Right cardiac atrium (tissue), 5 donors: Measurements from ENCODE around the gene ISM1. TPM values are rescaled to one million over a fixed set of nuclear protein-coding genes. Genes with fewer than 3 reads are reported as not detected.

ENCODE experiments used
- ATAC-seq, 2 donors: fragments of 200-7000 bp; cut with Tn5 transposase; one replicate each; pipeline versions ENCODE4 v1.8.0 to v1.9.1; 2020; ENCODE audit warnings: moderate library complexity in 2 of 2, mild to moderate bottlenecking in 1 of 2
- DNase-seq, 3 donors: peaks; one replicate each; pipeline ENCODE4 v3.0.0-alpha.2; 2020
- H3K27ac ChIP-seq: one replicate; pipeline ENCODE4 v1.5.1; 2013; ENCODE audit warnings: mild to moderate bottlenecking, low read length, control low read depth, moderate library complexity
- H3K27me3 ChIP-seq: one replicate; pipeline ENCODE4 v1.6.1; 2013; ENCODE audit not compliant: control insufficient read depth, insufficient read depth
- H3K4me1 ChIP-seq: one replicate; pipeline ENCODE4 v1.6.1; 2013; ENCODE audit warnings: low read length; ENCODE audit not compliant: control insufficient read depth, insufficient read depth
- H3K4me3 ChIP-seq: one replicate; pipeline ENCODE4 v1.5.1; 2013; ENCODE audit warnings: low read length, control low read depth
- H3K9me3 ChIP-seq: one replicate; pipeline ENCODE4 v1.6.1; 2013; ENCODE audit warnings: low read length; ENCODE audit not compliant: control insufficient read depth
- WGBS: extraction: QIAGEN DNeasy Blood & Tissue Kit; methylation state at CpG from one replicate; pipeline ENCODE4 v1.1.7; 2013; 5-methylcytosine and 5-hydroxymethylcytosine counted together
- intact Hi-C, 4 donors: fragments of 100-400 bp; cut with DNase I; formaldehyde crosslinking; loops; one replicate each; pipeline versions ENCODE4 v1.11.0 to v1.14.0; 2022 to 2023
- long read RNA-seq, 4 donors: library from polyadenylated mRNA; unstranded; transcript quantifications; one replicate each; pipeline ENCODE4 v2.0.0, GENCODE V29; 2020 to 2021
- polyA plus RNA-seq: library from polyadenylated mRNA; stranded (reverse); fragments of 200-250 nt; gene quantifications from one replicate; pipeline ENCODE4 v1.2.3, GENCODE V29; 2013
- total RNA-seq, 4 donors: library from RNA; stranded (reverse); fragmentation: NEBNext Ultra II Directional; extraction: Animal tissue kit (Norgen Biotek cat#: 25700); gene quantifications; one replicate each; pipeline ENCODE4 v1.2.1, GENCODE V29; 2021
- donor health status: healthy with polysubstance abuse.
- donor health status: DM: no; HTN: yes; CAD: no.
- donor health status: DM: no; HTN: no; CAD: no.
- donor health status: DM: no; HTN: yes; CAD: no; lungs with severe emphysema.
- donor health status: DM: yes; HTN: yes; CAD: no.

Gene ISM1
- 1 to 10 TPM in 2 of 4 donors, under 1 TPM in 2; 0.23 to 3.4 (median 1.1) TPM for total RNA-seq
- polyA plus RNA-seq = 1.0 TPM
- long read RNA-seq, donor 1, partial matches to known transcripts = 1 of 1 reads
- long read RNA-seq, donor 1, other reads (novel, unspliced or antisense) = 0 of 1 reads
- long read RNA-seq, donor 2 = 0 reads
- long read RNA-seq, donor 3, partial matches to known transcripts = 0 of 4 reads
- long read RNA-seq, donor 3, other reads (novel, unspliced or antisense) = 1 of 4 reads
- long read RNA-seq, donor 4 = 0 reads

DNA sequence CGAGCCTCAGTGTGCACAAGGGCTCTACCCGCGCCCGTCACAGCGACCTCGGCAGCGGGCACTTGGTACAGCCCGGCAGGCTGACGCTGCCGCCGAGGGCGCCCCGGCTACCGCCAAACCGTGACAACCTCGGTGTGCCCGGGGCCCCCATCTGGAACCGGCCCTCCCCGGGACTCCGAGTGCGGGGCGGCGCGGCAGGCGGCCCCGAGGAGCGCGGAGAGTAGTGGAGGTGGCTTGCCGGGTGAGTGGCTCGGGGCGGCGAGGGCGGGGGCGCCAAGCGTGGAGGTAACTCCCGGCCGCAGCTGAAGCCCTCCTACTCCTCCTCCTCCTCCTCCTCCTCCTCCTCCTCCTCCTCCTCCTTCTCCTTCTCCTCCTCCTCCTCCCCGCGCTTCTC is at the start of gene ISM1:
Gene ISM1 (plus strand): TSS at position 371 of the 394 bp plus-strand sequence. CDS start 503 bp downstream, outside the sequence.
- intact Hi-C loops = no loop called here
- peak; percentile 41 to 50 for ATAC-seq
- H3K4me1 ChIP-seq = no peaks in the 10 kb centered on the region
- H3K9me3 ChIP-seq = no peaks in the 10 kb centered on the region
- peak within 1 kb of the TSS; percentile 86 for H3K4me3 ChIP-seq
- under 1% methylated on average over 37 of the region's 39 CpGs for WGBS
- no peaks in the 10 kb centered on the region for H3K27me3 ChIP-seq
- no peak within 1 kb of the TSS for H3K27ac ChIP-seq
- DNase-seq = peak in 2 of 3 donors; percentile 20 to 42

DNA sequence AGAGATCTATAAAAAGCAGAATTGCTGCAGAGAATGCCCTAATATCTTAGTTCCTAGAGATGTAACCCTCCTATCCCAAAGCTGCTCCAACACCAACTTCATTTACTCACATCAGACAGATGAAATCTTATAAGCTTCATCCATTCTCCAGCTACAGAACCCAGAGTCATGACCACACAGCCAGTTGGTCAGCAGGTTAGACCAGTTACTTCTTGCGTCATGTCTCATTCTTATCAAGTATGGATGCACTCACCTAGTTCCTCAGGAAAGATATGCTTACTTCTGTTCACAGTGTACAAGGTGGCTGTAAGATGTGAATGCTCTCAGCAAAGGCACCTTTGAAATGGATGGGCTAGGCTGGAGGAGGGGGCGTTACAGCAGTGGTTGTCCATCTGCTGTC is 47.9 kb upstream of the ISM1 start:
- no peak for ATAC-seq
- no peak overlapping the region for H3K4me3 ChIP-seq
- no peaks in the 10 kb centered on the region for H3K27me3 ChIP-seq
- intact Hi-C loops = no loop called here
- DNase-seq = no peak
- H3K4me1 ChIP-seq = no peaks in the 10 kb centered on the region
- WGBS = 86% methylated on average over 2 of the region's 2 CpGs
- no peaks in the 10 kb centered on the region for H3K9me3 ChIP-seq
- H3K27ac ChIP-seq = no peak overlapping the region

DNA sequence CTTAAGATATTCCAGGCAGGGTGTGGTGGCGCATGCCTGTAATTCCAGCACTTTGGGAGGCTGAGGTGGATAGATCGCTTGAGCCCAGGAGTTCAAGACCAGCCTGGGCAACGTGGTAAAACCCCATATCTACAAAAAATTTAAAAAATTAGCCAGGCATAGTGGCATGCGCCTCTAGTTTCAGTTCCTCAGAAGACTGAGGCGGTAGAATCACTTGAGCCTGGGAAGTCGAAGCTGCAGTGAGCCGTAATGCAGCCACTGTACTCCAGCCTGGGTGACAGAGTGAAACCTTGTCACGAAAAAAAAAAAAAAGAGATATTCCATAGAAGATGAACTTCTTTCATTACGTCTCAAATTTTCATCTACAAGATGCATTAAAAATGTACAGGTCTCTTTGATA is 46.7 kb upstream of the ISM1 start:
- DNase-seq = no peak
- Histone ChIP-seq H3K4me1 (no peaks in the 10 kb centered on the region), H3K4me3 (no peak overlapping the region), H3K9me3 (no peaks in the 10 kb centered on the region), H3K27ac (no peak overlapping the region), H3K27me3 (no peaks in the 10 kb centered on the region)
- no peak for ATAC-seq
- WGBS = 87% methylated on average over 9 of the region's 9 CpGs
- intact Hi-C loops = no loop called here

DNA sequence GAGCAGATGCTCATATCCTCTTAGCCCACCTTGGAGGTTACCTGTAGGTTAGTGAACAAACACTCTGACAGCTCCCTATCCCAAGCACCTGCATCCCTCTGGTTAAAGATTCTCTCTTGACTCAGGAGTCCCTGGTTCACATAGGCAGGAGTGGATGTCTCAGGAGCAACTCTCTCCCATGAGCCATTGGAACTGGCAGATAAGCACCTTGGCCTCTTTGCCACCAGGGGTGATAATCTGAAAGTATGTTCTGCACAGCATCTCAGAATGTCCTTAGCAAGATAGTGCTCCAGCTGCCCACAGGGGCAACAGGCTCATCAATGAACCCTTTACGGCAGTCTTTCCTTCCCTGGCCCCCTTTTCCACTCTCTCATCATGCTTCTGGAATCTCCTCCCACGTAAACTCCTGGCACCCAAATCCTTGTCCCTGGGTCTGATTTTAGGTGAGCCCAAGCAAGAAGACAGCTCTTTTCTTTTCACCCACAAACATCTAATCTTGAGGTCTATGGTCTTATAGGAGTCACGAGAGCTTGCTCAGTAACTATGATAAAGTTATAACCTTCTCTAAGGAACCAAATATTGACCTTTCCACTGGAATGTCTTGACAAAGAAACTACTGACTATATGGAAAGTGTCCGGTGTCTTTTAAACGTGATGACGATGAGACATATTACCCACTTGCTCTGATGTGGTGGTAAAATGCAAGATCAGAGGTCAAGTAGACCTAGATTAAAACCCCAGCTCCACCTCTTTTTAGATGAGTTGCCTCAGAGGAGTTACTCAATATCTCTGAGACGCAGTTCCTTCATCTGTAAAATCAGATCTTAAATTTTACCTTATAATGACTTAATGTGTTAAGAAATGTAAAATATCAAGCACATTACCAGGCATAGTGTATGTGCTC is 39.8 kb upstream of the ISM1 start:
- H3K27me3 ChIP-seq = no peaks in the 10 kb centered on the region
- H3K9me3 ChIP-seq = no peaks in the 10 kb centered on the region
- intact Hi-C loops = no loop called here
- no peak overlapping the region for H3K4me3 ChIP-seq
- 57% methylated on average over 7 of the region's 7 CpGs for WGBS
- DNase-seq = no peak
- H3K4me1 ChIP-seq = no peaks in the 10 kb centered on the region
- no peak overlapping the region for H3K27ac ChIP-seq
- ATAC-seq = no peak

DNA sequence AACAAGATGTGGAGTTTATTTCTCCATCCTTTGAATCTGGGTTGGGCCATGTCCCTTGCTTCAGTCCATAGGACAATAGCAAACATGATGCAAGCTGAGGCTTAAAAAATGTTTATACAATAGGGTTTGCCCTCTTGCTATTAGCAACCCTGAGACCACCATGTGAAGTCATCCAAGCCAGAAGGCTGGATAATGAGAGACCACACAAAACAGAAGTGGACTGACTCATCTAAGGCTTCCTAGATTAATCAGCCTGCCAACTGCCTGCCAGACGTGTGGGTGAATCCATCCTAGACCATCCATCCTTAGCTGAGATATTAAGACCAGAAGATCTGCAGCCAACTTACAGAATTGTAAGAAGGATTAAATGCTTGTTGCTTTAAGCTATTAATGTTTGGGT is 38.1 kb upstream of the ISM1 start:
- intact Hi-C loops = no loop called here
- H3K27me3 ChIP-seq = no peaks in the 10 kb centered on the region
- H3K4me1 ChIP-seq = no peaks in the 10 kb centered on the region
- no peak overlapping the region for H3K27ac ChIP-seq
- 48% methylated on average over 1 of the region's 1 CpG for WGBS
- H3K4me3 ChIP-seq = no peak overlapping the region
- ATAC-seq (no peak), DNase-seq (no peak)
- H3K9me3 ChIP-seq = no peaks in the 10 kb centered on the region

DNA sequence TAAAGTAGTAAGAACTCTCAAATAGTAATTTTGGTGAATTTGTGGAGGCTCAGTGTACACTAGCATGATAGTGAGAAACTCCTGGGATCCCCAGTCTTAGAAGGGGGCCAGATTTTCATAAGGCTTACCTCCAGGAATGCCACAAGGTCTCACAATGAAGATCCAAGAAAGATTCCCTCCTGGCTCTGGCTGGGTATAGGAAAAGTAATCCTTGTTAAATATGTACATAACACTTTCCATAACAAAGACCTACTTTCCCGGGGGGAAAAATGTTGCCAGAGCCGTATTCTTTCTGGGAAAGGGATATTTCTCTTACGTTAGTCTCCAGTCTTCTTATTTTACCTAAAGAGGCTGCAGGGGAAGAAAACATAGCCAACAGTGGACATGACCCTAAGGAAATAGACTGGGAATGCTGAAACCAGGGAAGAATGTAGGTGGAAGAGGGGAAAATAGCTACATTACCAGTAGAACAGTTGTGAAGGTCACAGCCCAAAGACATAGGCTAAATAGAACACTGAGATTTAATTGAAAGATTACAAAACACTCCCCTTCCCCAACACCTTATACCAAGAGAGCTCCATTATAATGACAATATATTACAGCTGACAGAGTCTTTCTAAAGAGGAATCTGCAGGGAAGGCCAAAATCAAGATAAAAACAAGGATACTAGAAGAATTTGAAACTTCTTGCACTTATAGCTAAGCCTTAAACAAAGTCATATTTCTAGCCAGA is 34.9 kb upstream of the ISM1 start:
- no peak for DNase-seq
- Histone ChIP-seq H3K4me1 (no peaks in the 10 kb centered on the region), H3K27ac (no peak overlapping the region), H3K27me3 (no peaks in the 10 kb centered on the region), H3K9me3 (no peaks in the 10 kb centered on the region), H3K4me3 (no peak overlapping the region)
- ATAC-seq = no peak
- WGBS = 61% methylated on average over 3 of the region's 3 CpGs
- intact Hi-C loops = no loop called here

DNA sequence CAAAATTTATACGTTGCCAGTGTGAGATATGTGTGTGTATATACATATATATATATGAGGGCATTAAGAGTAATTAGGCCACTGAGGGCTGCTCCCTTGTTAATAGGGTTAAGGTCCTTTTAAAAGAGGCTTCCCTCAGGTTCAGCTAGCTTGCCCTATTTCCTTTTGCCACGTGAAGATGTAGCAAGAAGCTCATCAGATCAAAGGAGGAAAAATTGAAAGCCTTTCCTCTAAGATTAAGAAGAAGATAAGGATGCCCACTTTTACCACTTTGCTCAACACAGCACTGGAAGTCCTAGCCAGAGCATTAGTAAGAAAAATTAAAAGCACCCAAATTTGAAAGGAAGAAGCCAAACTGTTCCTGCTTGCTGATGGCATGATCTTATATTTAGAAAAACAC is 33.2 kb upstream of the ISM1 start:
- no peak overlapping the region for H3K4me3 ChIP-seq
- intact Hi-C loops = no loop called here

DNA sequence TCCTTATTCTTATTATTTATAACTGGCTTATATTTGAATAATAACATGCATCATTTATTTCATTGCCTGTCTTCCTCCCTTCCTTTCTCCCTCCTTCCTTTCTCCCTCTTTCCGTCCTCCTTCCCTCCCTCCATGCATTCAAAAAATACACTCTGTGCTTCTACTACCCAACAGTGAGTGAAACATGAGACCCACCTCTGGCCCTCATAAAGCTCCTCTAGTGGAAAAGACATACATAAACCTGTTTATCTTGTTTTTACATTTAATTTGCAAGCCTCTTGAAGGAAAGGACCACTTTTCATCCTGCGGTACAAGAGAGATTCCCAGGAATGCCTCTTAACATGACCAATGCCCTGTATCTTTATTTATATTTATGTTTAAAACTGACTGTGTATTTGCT is 21.8 kb upstream of the ISM1 start:
- DNase-seq (no peak), ATAC-seq (no peak)
- intact Hi-C loops = no loop called here
- H3K9me3 ChIP-seq = no peaks in the 10 kb centered on the region
- no peak overlapping the region for H3K4me3 ChIP-seq
- no peaks in the 10 kb centered on the region for H3K4me1 ChIP-seq
- no peak overlapping the region for H3K27ac ChIP-seq
- no peaks in the 10 kb centered on the region for H3K27me3 ChIP-seq
- WGBS = 84% methylated on average over 2 of the region's 2 CpGs

More for the DNA sequence above, 33.2 kb upstream of the ISM1 start:
- no peak overlapping the region for H3K27ac ChIP-seq
- ATAC-seq (no peak), DNase-seq (no peak)
- WGBS = 64% methylated on average over 2 of the region's 2 CpGs
- no peaks in the 10 kb centered on the region for H3K4me1 ChIP-seq
- no peaks in the 10 kb centered on the region for H3K27me3 ChIP-seq
- no peaks in the 10 kb centered on the region for H3K9me3 ChIP-seq

DNA sequence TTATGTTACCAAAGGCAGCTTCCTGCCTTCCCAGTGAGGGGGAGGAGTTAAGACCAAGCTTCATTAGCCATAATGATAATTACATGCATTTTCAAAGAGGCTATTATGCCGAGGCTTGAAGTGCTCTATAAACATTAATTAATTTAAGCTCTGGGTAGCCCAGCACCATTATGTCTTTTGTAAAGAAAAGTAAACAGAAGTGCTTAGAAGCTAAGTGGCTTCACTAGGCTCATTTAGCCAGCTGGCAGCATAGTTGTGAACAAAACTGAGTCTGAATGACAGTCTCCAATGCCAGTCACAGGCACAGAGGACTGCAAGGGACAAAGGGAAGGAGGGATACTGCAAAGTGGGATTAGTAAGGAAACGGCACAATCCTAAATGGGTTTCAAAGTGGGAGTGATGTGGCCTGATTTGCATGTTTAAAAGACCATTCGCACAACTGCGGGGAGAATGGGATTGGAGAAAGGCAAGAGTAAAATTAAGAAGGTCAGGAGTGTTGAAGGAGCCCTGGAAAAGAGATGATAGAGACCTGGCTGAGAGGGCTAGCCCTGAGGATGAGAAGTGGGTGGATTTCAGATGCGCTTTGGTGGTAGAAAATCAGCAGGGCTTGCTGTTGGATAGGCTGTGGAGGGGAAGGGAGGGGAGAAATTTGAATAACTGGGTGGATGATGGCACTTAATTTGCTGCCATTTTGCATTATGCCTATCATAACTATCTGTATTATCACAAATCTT is 20.1 kb upstream of the ISM1 start:
- H3K4me3 ChIP-seq = no peak overlapping the region
- H3K9me3 ChIP-seq = no peaks in the 10 kb centered on the region
- ATAC-seq (no peak), DNase-seq (no peak)
- no peaks in the 10 kb centered on the region for H3K4me1 ChIP-seq
- no peaks in the 10 kb centered on the region for H3K27me3 ChIP-seq
- WGBS = 55% methylated on average over 5 of the region's 5 CpGs
- no peak overlapping the region for H3K27ac ChIP-seq
- intact Hi-C loops = no loop called here

DNA sequence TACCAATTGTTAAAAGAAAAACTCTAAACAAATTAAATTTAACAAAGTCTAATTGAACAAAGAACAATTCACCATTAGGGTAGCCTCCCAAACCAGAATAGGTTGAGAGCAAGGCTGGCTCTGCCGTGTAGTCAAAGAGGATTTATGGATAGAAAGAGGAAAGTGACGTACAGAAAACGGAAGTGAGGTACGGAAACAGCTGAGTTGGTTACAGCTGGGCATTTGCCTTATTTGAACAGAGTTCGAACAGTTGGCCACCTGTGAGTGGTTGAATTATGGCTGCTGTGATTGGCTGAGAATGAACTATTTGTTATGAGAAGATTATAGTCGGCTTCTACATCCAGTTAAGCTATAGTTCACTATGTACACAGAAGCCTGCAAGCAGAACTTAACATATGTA is 18.5 kb upstream of the ISM1 start:
- 75% methylated on average over 6 of the region's 6 CpGs for WGBS
- H3K27ac ChIP-seq = no peak overlapping the region
- no peak overlapping the region for H3K4me3 ChIP-seq
- DNase-seq = no peak
- no peaks in the 10 kb centered on the region for H3K27me3 ChIP-seq
- ATAC-seq = no peak
- intact Hi-C loops = no loop called here
- H3K9me3 ChIP-seq = no peaks in the 10 kb centered on the region
- H3K4me1 ChIP-seq = no peaks in the 10 kb centered on the region
